SK-N-SH (cell line): ENCODE results near the gene APOL4. TPM values are rescaled to one million over a fixed set of nuclear protein-coding genes. Genes with fewer than 3 reads are reported as not detected.
A peak's percentile ranks its signal among the peaks of the same experiment; 100 is the strongest.

Experiments used
- CTCF ChIA-PET: fragments of 300-600, 350-600 bp; formaldehyde crosslinking; extraction: SDS; loops from one replicate; lab custom pipeline; 2021; lab: Yijun Ruan, JAX
- POLR2A ChIA-PET: fragments of 350-600 bp; sonication (Branson Sonifier 250); formaldehyde crosslinking; extraction: SDS; loops from one replicate; lab custom pipeline; 2020; ENCODE audit warnings: antibody characterized with exemption, inconsistent platforms; lab: Yijun Ruan, JAX
- DNase-seq: peaks from one replicate; pipeline ENCODE4 v3.0.0; 2012
- H2AFZ ChIP-seq: fragments of 200-600 bp; sonication (generic); 2 replicates; pipeline ENCODE4 v1.8.1; 2016; ENCODE audit warnings: antibody characterized with exemption, mild to moderate bottlenecking, low read depth
- H3F3A ChIP-seq: fragments of 200-600 bp; sonication (generic); replicated peaks from 2 replicates; pipeline ENCODE3; 2016; ENCODE audit warnings: antibody characterized with exemption, mild to moderate bottlenecking; ENCODE audit not compliant: insufficient read depth
- H3K27ac ChIP-seq, 2 experiments: fragments of 200-500 bp in 1 of 2; fragments of 200-600 bp in 1 of 2; sonication (Bioruptor generic) in 1 of 2; sonication (generic), shearing (Covaris generic) in 1 of 2; 2 replicates each; pipeline versions ENCODE4 v1.5.1 to v1.6.1; 2014 to 2016; ENCODE audit warnings: low read depth in 2 of 2, inconsistent platforms in 1 of 2, low read length in 1 of 2, mild to moderate bottlenecking in 1 of 2, mixed read lengths in 1 of 2
- H3K27me3 ChIP-seq: fragments of 200-600 bp; sonication (generic), shearing (Covaris generic); 2 replicates; pipeline ENCODE4 v1.6.1; 2016; ENCODE audit warnings: mixed run types; ENCODE audit not compliant: insufficient read depth
- H3K36me3 ChIP-seq, 2 experiments: fragments of 200-500 bp in 1 of 2; fragments of 200-600 bp in 1 of 2; sonication (Bioruptor generic) in 1 of 2; sonication (generic) in 1 of 2; replicated peaks in 1 of 2; 2 replicates each; pipeline versions ENCODE3 to v1.5.1; 2014 to 2016; ENCODE audit warnings: low read length in 1 of 2, mild to moderate bottlenecking in 1 of 2; ENCODE audit not compliant: insufficient read depth in 2 of 2, control insufficient read depth in 1 of 2
- H3K4me1 ChIP-seq, 2 experiments: fragments of 200-500 bp in 1 of 2; fragments of 200-600 bp in 1 of 2; sonication (Bioruptor generic) in 1 of 2; sonication (generic), shearing (Covaris generic) in 1 of 2; 2 replicates each; pipeline versions ENCODE4 v1.5.1 to v1.6.1; 2014 to 2016; ENCODE audit warnings: low read depth in 1 of 2, low read length in 1 of 2, mixed run types in 1 of 2; ENCODE audit not compliant: insufficient read depth in 2 of 2, control insufficient read depth in 1 of 2
- H3K4me2 ChIP-seq: fragments of 200-600 bp; sonication (generic), shearing (Covaris generic); 2 replicates; pipeline ENCODE4 v1.6.1; 2017; ENCODE audit warnings: mixed run types
- H3K4me3 ChIP-seq, 2 experiments: fragments of 200-500 bp in 1 of 2; fragments of 200-600 bp in 1 of 2; sonication (Bioruptor generic) in 1 of 2; sonication (generic), shearing (Covaris generic) in 1 of 2; 2 replicates each; pipeline versions ENCODE4 v1.5.1 to v1.8.1; 2014 to 2016; ENCODE audit warnings: low read depth in 2 of 2, inconsistent platforms in 1 of 2, low read length in 1 of 2, mild to moderate bottlenecking in 1 of 2, mixed read lengths in 1 of 2, moderate library complexity in 1 of 2
- H3K79me2 ChIP-seq: fragments of 200-600 bp; sonication (generic); 2 replicates; pipeline ENCODE4 v1.8.1; 2017; ENCODE audit warnings: mild to moderate bottlenecking; ENCODE audit not compliant: insufficient read depth
- H3K9ac ChIP-seq: fragments of 200-600 bp; sonication (generic); 2 replicates; pipeline ENCODE4 v1.6.1; 2017; ENCODE audit warnings: mixed run types
- H3K9me2 ChIP-seq: fragments of 200-600 bp; sonication (generic); 2 replicates; pipeline ENCODE4 v1.6.1; 2017; ENCODE audit warnings: mixed run types
- H3K9me3 ChIP-seq: fragments of 200-600 bp; sonication (generic); 2 replicates; pipeline ENCODE4 v1.6.1; 2017; ENCODE audit warnings: mixed run types, mild to moderate bottlenecking, moderate library complexity
- H4K20me1 ChIP-seq: fragments of 200-600 bp; sonication (generic); 2 replicates; pipeline ENCODE4 v1.6.1; 2017; ENCODE audit warnings: mild to moderate bottlenecking, mixed run types; ENCODE audit not compliant: insufficient read depth
- CTCF ChIP-seq: fragments of 200-600 bp; sonication (generic); IDR thresholded peaks from 2 replicates; pipeline ENCODE4 v1.6.1; 2017; ENCODE audit warnings: antibody characterized with exemption, mild to moderate bottlenecking, moderate library complexity
- ELF1 ChIP-seq: IDR thresholded peaks from 2 replicates; pipeline ENCODE4 v1.4.0; 2012
- FOSL2 ChIP-seq: IDR thresholded peaks from 2 replicates; pipeline ENCODE4 v1.4.0; 2012; ENCODE audit warnings: low read depth, mild to moderate bottlenecking, moderate library complexity, borderline replicate concordance
- FOXM1 ChIP-seq: IDR thresholded peaks from 2 replicates; pipeline ENCODE4 v1.4.0; 2012; ENCODE audit warnings: low read depth, mild to moderate bottlenecking
- GATA2 ChIP-seq: sonication (generic); formaldehyde crosslinking; IDR thresholded peaks from 2 replicates; pipeline ENCODE4 v1.5.0; 2020; ENCODE audit warnings: mild to moderate bottlenecking, missing genetic modification reagents
- IRF3 ChIP-seq: fragments of 150-350 bp; IDR thresholded peaks from 2 replicates; pipeline ENCODE4 v1.6.1; 2016; ENCODE audit warnings: mild to moderate bottlenecking, low read depth, low read length
- MEF2A ChIP-seq: IDR thresholded peaks from 2 replicates; pipeline ENCODE4 v1.4.0; 2012; ENCODE audit warnings: low read depth, borderline replicate concordance
- RAD21 ChIP-seq: IDR thresholded peaks from 2 replicates; pipeline ENCODE4 v1.6.1; 2012; ENCODE audit warnings: mild to moderate bottlenecking, low read length
- RXRA ChIP-seq: IDR thresholded peaks from 2 replicates; pipeline ENCODE4 v1.4.0; 2012; ENCODE audit warnings: low read depth, mild to moderate bottlenecking, borderline replicate concordance
- SMC3 ChIP-seq: IDR thresholded peaks from 2 replicates; pipeline ENCODE4 v1.6.1; 2012; ENCODE audit warnings: low read depth, low read length, improper control_type of control experiment
- TAF1 ChIP-seq: IDR thresholded peaks from 2 replicates; pipeline ENCODE4 v1.6.1; 2012; ENCODE audit warnings: low read depth, mild to moderate bottlenecking, low read length, moderate library complexity, borderline replicate concordance
- TEAD4 ChIP-seq: IDR thresholded peaks from 2 replicates; pipeline ENCODE4 v1.4.0; 2012; ENCODE audit warnings: mild to moderate bottlenecking, borderline replicate concordance; ENCODE audit not compliant: insufficient read depth
- USF2 ChIP-seq: fragments of 150-350 bp; IDR thresholded peaks from 2 replicates; pipeline ENCODE4 v1.6.1; 2017; ENCODE audit warnings: antibody characterized with exemption, low read length, low read depth, borderline replicate concordance
- ZBTB33 ChIP-seq: IDR thresholded peaks from 2 replicates; pipeline ENCODE4 v1.4.0; 2012; ENCODE audit warnings: low read depth, borderline replicate concordance
- WGBS: methylation state at CpG from one replicate; pipeline ENCODE4 v1.1.6; 2017; ENCODE audit warnings: low lambda C conversion rate; 5-methylcytosine and 5-hydroxymethylcytosine counted together
- polyA plus RNA-seq, 3 experiments: library from polyadenylated mRNA; depleted of rRNA; stranded (reverse); fragments of >200 nt; gene quantifications; 2 replicates each; pipeline ENCODE4 v1.2.3, GENCODE V29; 2012
- TF ChIP-seq, protein P1 (sequence below): IDR thresholded peaks from 2 replicates; pipeline ENCODE4; 2012
- TF ChIP-seq, protein P2 (sequence below): IDR thresholded peaks from 2 replicates; pipeline ENCODE4 v1.6.1; 2012; ENCODE audit warnings: mild to moderate bottlenecking, low read depth, low read length, moderate library complexity
- TF ChIP-seq, protein P3 (sequence below): IDR thresholded peaks from 2 replicates; pipeline ENCODE4 v1.4.0; 2012; ENCODE audit warnings: low read depth

Gene APOL4
- polyA plus RNA-seq, 1 of the 3 experiments (the other 2 are of a cell fraction), result 0.08 TPM

GRCh38 chr22:36180928-36181327, 20.7 kb downstream of the APOL4 start (continued):
- TF ChIP-seq USF2, result no peak
- TF ChIP-seq, protein P1, sequence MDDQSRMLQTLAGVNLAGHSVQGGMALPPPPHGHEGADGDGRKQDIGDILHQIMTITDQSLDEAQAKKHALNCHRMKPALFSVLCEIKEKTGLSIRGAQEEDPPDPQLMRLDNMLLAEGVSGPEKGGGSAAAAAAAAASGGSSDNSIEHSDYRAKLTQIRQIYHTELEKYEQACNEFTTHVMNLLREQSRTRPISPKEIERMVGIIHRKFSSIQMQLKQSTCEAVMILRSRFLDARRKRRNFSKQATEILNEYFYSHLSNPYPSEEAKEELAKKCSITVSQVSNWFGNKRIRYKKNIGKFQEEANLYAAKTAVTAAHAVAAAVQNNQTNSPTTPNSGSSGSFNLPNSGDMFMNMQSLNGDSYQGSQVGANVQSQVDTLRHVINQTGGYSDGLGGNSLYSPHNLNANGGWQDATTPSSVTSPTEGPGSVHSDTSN, result no peak
- TF ChIP-seq IRF3, result no peak
- TF ChIP-seq TEAD4, result no peak
- TF ChIP-seq MEF2A, result no peak
- TF ChIP-seq FOSL2, result no peak

DNA sequence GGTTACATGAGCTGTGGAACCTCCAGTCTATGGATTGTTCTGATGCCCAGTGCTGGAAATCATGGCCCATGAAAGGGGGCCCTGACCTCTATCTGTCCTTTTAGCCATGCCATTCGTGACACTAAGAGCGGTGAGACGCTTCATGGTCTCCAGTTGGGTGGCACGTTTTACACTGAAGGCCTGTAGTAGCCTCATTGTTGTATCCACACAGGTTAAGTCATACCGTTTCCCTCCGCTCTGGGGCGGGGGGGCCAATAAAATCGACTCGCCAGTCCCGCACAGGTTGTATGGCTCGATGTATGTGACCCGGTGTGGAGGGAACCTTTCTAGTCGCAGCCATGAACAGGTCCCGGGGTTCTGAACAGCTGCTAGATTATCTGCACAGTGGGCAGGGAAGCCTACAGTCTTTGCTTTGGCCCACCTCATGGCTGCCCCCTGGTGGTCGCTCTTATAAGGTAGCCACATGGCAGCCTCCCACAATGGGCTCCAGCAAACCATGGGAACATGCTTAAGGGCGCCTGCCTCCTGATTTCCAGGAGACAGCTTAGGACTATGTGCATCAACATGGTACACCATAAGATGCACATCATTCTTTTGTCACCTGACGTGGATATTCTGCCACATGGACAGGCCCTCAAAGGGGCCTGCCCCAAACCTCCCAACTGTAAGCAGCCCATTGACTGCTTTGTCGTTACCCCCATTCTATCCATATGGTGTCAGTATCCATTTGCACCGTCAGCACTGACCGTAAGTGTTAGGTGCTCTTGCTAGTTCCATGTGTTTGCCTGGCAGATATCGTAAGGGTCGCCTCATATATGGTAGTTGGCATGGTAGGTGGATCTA, 21.4 kb downstream of the APOL4 start:
- peaks cover 3 to 6% of the 10 kb centered on the region in 2 experiments; a peak in 1 of 4 replicates for H3K4me1 ChIP-seq
- H3K9me3 ChIP-seq, result no peaks in the 10 kb centered on the region
- no peak overlapping the region for H3K4me3 ChIP-seq
- 62% methylated on average over 19 of the region's 22 CpGs for WGBS
- no peak overlapping the region for H3K4me2 ChIP-seq
- no peak overlapping the region for H2AFZ ChIP-seq
- no peak overlapping the region for H3K27ac ChIP-seq
- no peak overlapping the region for H3K9ac ChIP-seq
- H3K27me3 ChIP-seq, result no peaks in the 10 kb centered on the region
- ChIA-PET CTCF (interaction anchor here (0.5 to 2.5 kb wide), 12 partner anchors 10 to 559 kb away, joined by 3 to 20 read pairs (median 4); partner anchors contain the start of gene APOL2), POLR2A (no interaction called here)
- no peaks in the 10 kb centered on the region for H3K79me2 ChIP-seq
- peak; percentile 67 for DNase-seq
- H3F3A ChIP-seq, result no peaks in the 10 kb centered on the region
- H3K9me2 ChIP-seq, result no peaks in the 10 kb centered on the region
- no peaks in the 10 kb centered on the region for H3K36me3 ChIP-seq
- H4K20me1 ChIP-seq, result no peaks in the 10 kb centered on the region
- no peak for TF ChIP-seq GATA2
- no peak for TF ChIP-seq ZBTB33
- TF ChIP-seq, protein P2, sequence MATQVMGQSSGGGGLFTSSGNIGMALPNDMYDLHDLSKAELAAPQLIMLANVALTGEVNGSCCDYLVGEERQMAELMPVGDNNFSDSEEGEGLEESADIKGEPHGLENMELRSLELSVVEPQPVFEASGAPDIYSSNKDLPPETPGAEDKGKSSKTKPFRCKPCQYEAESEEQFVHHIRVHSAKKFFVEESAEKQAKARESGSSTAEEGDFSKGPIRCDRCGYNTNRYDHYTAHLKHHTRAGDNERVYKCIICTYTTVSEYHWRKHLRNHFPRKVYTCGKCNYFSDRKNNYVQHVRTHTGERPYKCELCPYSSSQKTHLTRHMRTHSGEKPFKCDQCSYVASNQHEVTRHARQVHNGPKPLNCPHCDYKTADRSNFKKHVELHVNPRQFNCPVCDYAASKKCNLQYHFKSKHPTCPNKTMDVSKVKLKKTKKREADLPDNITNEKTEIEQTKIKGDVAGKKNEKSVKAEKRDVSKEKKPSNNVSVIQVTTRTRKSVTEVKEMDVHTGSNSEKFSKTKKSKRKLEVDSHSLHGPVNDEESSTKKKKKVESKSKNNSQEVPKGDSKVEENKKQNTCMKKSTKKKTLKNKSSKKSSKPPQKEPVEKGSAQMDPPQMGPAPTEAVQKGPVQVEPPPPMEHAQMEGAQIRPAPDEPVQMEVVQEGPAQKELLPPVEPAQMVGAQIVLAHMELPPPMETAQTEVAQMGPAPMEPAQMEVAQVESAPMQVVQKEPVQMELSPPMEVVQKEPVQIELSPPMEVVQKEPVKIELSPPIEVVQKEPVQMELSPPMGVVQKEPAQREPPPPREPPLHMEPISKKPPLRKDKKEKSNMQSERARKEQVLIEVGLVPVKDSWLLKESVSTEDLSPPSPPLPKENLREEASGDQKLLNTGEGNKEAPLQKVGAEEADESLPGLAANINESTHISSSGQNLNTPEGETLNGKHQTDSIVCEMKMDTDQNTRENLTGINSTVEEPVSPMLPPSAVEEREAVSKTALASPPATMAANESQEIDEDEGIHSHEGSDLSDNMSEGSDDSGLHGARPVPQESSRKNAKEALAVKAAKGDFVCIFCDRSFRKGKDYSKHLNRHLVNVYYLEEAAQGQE, result no peak
- peak; percentile 75 for TF ChIP-seq CTCF
- no peak for TF ChIP-seq RXRA
- no peak for TF ChIP-seq FOXM1
- TF ChIP-seq, protein P3, sequence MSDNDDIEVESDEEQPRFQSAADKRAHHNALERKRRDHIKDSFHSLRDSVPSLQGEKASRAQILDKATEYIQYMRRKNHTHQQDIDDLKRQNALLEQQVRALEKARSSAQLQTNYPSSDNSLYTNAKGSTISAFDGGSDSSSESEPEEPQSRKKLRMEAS, result 0 out of 2 replicates have a peak, but pooled peaks have one; percentile 37
- TF ChIP-seq RAD21, result peak; percentile 60
- TF ChIP-seq ELF1, result no peak
- peak; percentile 67 for TF ChIP-seq SMC3
- TF ChIP-seq TAF1, result no peak
- no peak for TF ChIP-seq USF2
